ENCODE measurements around the gene KSR2.

KSR2 gene

DNA sequence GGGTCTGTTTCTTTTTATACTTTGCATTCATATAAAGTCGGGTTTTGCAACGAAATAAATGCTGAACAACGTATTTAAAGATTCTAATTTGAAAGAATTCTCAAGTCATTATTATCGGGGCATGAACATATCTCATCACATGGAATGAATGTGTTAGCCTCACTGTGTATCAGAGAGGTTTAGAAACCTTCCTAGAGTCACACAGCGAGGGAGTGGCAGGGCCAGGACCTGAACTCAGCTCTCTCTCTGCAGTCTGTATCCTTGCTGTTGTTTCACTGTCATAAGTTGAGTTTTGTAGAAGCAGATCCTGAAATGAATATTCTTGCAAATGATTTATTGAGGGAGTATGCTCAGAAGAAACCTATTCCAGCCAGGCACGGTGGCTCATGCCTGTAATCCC is 398.2 kb downstream of the KSR2 start:
- in situ Hi-C loops (cut with MboI; ENCODE audit: low pct_unique_long_range_greater_than_20kb, low sequenced_read_pairs, unreplicated experiment) = no loop called here
- DNase-seq (ENCODE audit: low spot score) = no peak
- TF ChIP-seq CTCF (IDR thresholded peaks at IDR 0.05; ENCODE audit: extremely low read depth, insufficient read depth, missing control alignments) = no peak

GRCh38 chr12:117567644-117568216 is 401.1 kb downstream of the KSR2 start:
- no peak for TF ChIP-seq CTCF (IDR thresholded peaks at IDR 0.05; ENCODE audit: extremely low read depth, insufficient read depth, missing control alignments)
- peak; percentile 24 for DNase-seq (ENCODE audit: low spot score)
- in situ Hi-C loops (cut with MboI; ENCODE audit: low pct_unique_long_range_greater_than_20kb, low sequenced_read_pairs, unreplicated experiment) = no loop called here

- in situ Hi-C loops (cut with MboI; ENCODE audit: low pct_unique_long_range_greater_than_20kb, low sequenced_read_pairs, unreplicated experiment) = no loop called here
- TF ChIP-seq CTCF (IDR thresholded peaks at IDR 0.05; ENCODE audit: extremely low read depth, insufficient read depth, missing control alignments) = no peak
- no peak for DNase-seq (ENCODE audit: low spot score)
Measured at GRCh38 chr12:117564881-117565280, 403.9 kb downstream of the KSR2 start.

- DNase-seq (ENCODE audit: low spot score) = no peak
- in situ Hi-C loops (cut with MboI; ENCODE audit: low pct_unique_long_range_greater_than_20kb, low sequenced_read_pairs, unreplicated experiment) = no loop called here
- no peak for TF ChIP-seq CTCF (IDR thresholded peaks at IDR 0.05; ENCODE audit: extremely low read depth, insufficient read depth, missing control alignments)
Measured at GRCh38 chr12:117563706-117564105, 405.1 kb downstream of the KSR2 start.

- no peak for DNase-seq (ENCODE audit: low spot score)
- in situ Hi-C loops (cut with MboI; ENCODE audit: low pct_unique_long_range_greater_than_20kb, low sequenced_read_pairs, unreplicated experiment) = no loop called here
- TF ChIP-seq CTCF (IDR thresholded peaks at IDR 0.05; ENCODE audit: extremely low read depth, insufficient read depth, missing control alignments) = no peak
Measured at GRCh38 chr12:117563007-117563406, 405.8 kb downstream of the KSR2 start.

DNA sequence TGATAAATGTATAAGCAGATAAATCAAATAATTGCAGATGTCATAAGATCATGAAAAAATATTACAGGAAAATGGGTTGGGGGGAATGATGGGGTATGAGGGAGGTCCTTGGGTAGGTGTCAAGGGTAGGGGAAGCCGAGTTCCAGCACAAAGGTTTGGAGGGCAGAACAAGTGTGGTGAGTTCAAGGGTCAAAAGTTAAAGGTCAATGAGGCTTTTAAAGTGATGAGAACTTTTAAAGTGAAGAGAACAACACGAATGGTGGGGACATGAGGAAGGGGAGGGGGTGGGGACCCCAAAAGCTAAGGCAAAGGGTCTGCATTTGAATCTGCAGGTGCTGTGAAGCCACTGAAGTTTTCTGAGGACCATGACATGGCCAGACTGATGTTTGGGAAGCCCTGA is 406.8 kb downstream of the KSR2 start:
- DNase-seq (ENCODE audit: low spot score) = no peak
- no peak for TF ChIP-seq CTCF (IDR thresholded peaks at IDR 0.05; ENCODE audit: extremely low read depth, insufficient read depth, missing control alignments)
- in situ Hi-C loops (cut with MboI; ENCODE audit: low pct_unique_long_range_greater_than_20kb, low sequenced_read_pairs, unreplicated experiment) = no loop called here

GRCh38 chr12:117559978-117560377 is 408.8 kb downstream of the KSR2 start:
- DNase-seq (ENCODE audit: low spot score) = no peak
- in situ Hi-C loops (cut with MboI; ENCODE audit: low pct_unique_long_range_greater_than_20kb, low sequenced_read_pairs, unreplicated experiment) = no loop called here
- TF ChIP-seq CTCF (IDR thresholded peaks at IDR 0.05; ENCODE audit: extremely low read depth, insufficient read depth, missing control alignments) = no peak
